Chondrocyte (in vitro differentiated cells): ENCODE measurements around the gene ZSCAN1. TPM values are rescaled to one million over a fixed set of nuclear protein-coding genes. Genes with fewer than 3 reads are reported as not detected.

Source experiments
- DNase-seq: peaks from one replicate; pipeline ENCODE4 v3.0.0; 2021; ENCODE audit warnings: mixed read lengths, low spot score
- H3K27ac Mint-ChIP-seq: one replicate; pipeline ENCODE4 v1.8.0; 2021; ENCODE audit warnings: mild to moderate bottlenecking, moderate library complexity, mixed read lengths; ENCODE audit not compliant: unreplicated experiment
- H3K27me3 Mint-ChIP-seq: 2 replicates; pipeline ENCODE4 v1.8.0; 2021; ENCODE audit warnings: low read depth, mixed read lengths
- H3K36me3 Mint-ChIP-seq: 2 replicates; pipeline ENCODE4 v1.8.0; 2021; ENCODE audit warnings: low read depth, mixed read lengths
- H3K4me1 Mint-ChIP-seq: 2 replicates; pipeline ENCODE4 v1.8.0; 2021; ENCODE audit warnings: low read depth, mild to moderate bottlenecking, mixed read lengths
- H3K4me3 Mint-ChIP-seq: one replicate; pipeline ENCODE4 v1.8.0; 2021; ENCODE audit warnings: mild to moderate bottlenecking, moderate library complexity, mixed read lengths; ENCODE audit not compliant: unreplicated experiment
- H3K9me3 Mint-ChIP-seq: 2 replicates; pipeline ENCODE4 v1.8.0; 2021; ENCODE audit warnings: low read depth, mixed read lengths
- total RNA-seq: library from RNA; stranded (reverse); gene quantifications from 3 replicates; pipeline ENCODE4 v1.2.1, GENCODE V29; 2021
- TF ChIP-seq, protein P1 (sequence below): fragments of 200-600 bp; sonication (generic); IDR thresholded peaks from 2 replicates; pipeline ENCODE4 v1.5.0; 2021; ENCODE audit warnings: antibody characterized with exemption, mild to moderate bottlenecking, moderate library complexity

ZSCAN1 gene
- total RNA-seq, 1 donor from 2014 or later: 0.37 TPM

- H3K27me3 Mint-ChIP-seq: no peaks in the 10 kb centered on the region
- DNase-seq: no peak
- H3K9me3 Mint-ChIP-seq: peaks cover 40% of the 10 kb centered on the region
- no peaks in the 10 kb centered on the region for H3K36me3 Mint-ChIP-seq
- no peak overlapping the region for H3K27ac Mint-ChIP-seq
- TF ChIP-seq, protein P1, sequence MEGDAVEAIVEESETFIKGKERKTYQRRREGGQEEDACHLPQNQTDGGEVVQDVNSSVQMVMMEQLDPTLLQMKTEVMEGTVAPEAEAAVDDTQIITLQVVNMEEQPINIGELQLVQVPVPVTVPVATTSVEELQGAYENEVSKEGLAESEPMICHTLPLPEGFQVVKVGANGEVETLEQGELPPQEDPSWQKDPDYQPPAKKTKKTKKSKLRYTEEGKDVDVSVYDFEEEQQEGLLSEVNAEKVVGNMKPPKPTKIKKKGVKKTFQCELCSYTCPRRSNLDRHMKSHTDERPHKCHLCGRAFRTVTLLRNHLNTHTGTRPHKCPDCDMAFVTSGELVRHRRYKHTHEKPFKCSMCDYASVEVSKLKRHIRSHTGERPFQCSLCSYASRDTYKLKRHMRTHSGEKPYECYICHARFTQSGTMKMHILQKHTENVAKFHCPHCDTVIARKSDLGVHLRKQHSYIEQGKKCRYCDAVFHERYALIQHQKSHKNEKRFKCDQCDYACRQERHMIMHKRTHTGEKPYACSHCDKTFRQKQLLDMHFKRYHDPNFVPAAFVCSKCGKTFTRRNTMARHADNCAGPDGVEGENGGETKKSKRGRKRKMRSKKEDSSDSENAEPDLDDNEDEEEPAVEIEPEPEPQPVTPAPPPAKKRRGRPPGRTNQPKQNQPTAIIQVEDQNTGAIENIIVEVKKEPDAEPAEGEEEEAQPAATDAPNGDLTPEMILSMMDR: peak; percentile 1
- no peak overlapping the region for H3K4me3 Mint-ChIP-seq
- no peaks in the 10 kb centered on the region for H3K4me1 Mint-ChIP-seq
Observed at GRCh38 chr19:58022283-58022660, 11.6 kb upstream of the ZSCAN1 start.

GRCh38 chr19:58024661-58025060, 9.2 kb upstream of the ZSCAN1 start:
- TF ChIP-seq, protein P1: no peak
- peaks cover 37% of the 10 kb centered on the region for H3K9me3 Mint-ChIP-seq
- no peak overlapping the region for H3K4me3 Mint-ChIP-seq

GRCh38 chr19:58034477-58034793, 610 bp downstream of the ZSCAN1 start:
- Mint-ChIP-seq H3K4me1 (no peaks in the 10 kb centered on the region), H3K27ac (no peak overlapping the region), H3K4me3 (no peak overlapping the region), H3K9me3 (peaks cover 17% of the 10 kb centered on the region), H3K27me3 (no peaks in the 10 kb centered on the region), H3K36me3 (no peaks in the 10 kb centered on the region)
- DNase-seq: no peak
- TF ChIP-seq, protein P1: no peak

More at GRCh38 chr19:58024661-58025060, 9.2 kb upstream of the ZSCAN1 start:
- Mint-ChIP-seq H3K4me1 (no peaks in the 10 kb centered on the region), H3K27me3 (no peaks in the 10 kb centered on the region), H3K27ac (no peak overlapping the region), H3K36me3 (no peaks in the 10 kb centered on the region)
- no peak for DNase-seq

- Mint-ChIP-seq H3K36me3 (no peaks in the 10 kb centered on the region), H3K4me1 (no peaks in the 10 kb centered on the region), H3K27ac (no peak overlapping the region), H3K27me3 (no peaks in the 10 kb centered on the region), H3K4me3 (no peak overlapping the region), H3K9me3 (peaks cover 16% of the 10 kb centered on the region)
- TF ChIP-seq, protein P1: no peak
- DNase-seq: no peak
Observed at GRCh38 chr19:58035863-58036262, 2.0 kb downstream of the ZSCAN1 start.

- TF ChIP-seq, protein P1: no peak
- no peak for DNase-seq
- Mint-ChIP-seq H3K9me3 (peaks cover 23% of the 10 kb centered on the region), H3K27me3 (no peaks in the 10 kb centered on the region), H3K4me1 (no peaks in the 10 kb centered on the region), H3K27ac (no peak overlapping the region), H3K4me3 (no peak overlapping the region), H3K36me3 (no peaks in the 10 kb centered on the region)
Observed at GRCh38 chr19:58037927-58038687, 4.3 kb downstream of the ZSCAN1 start.
